HepG2 (cell line): Measurements from ENCODE around the gene SFI1. TPM values are rescaled to one million over a fixed set of nuclear protein-coding genes. Genes with fewer than 3 reads are reported as not detected.

Source experiments
- ATAC-seq: fragments of 200-7000 bp; cut with Tn5 transposase; 3 replicates; pipeline ENCODE4 v1.9.1; 2020; ENCODE audit warnings: mild to moderate bottlenecking, moderate library complexity
- BruUV-seq: library from RNA; stranded (reverse); fragments of 400-500 nt; replicated peaks from 2 replicates; lab custom pipeline; 2021; lab: Mats Ljungman, UMichigan
- CTCF ChIA-PET: fragments of 300-600 bp; formaldehyde crosslinking; extraction: SDS; loops from one replicate; lab custom pipeline; 2021; ENCODE audit warnings: low total read pairs, inconsistent platforms, low intra/inter-chr PET ratio; lab: Yijun Ruan, JAX
- POLR2A ChIA-PET: fragments of 350-600 bp; sonication (Branson Sonifier 250); formaldehyde crosslinking; loops from one replicate; lab custom pipeline; 2020; ENCODE audit warnings: antibody characterized with exemption, inconsistent platforms; lab: Yijun Ruan, JAX
- DNase-seq: peaks from one replicate; pipeline ENCODE4 v3.0.0-alpha.2; 2015; ENCODE audit warnings: low spot score
- FAIRE-seq: peaks from 3 replicates; lab custom pipeline; 2011; peaks lifted over from hg19 to GRCh38; lab: Jason Lieb, UNC
- H2AFZ ChIP-seq: one replicate; pipeline ENCODE4 v1.6.1; 2011; ENCODE audit warnings: low read length, inconsistent platforms
- H3K27ac ChIP-seq: fragments of 300-600 bp; 3 replicates; pipeline ENCODE4 v1.8.0; 2011; ENCODE audit warnings: mixed run types, mild to moderate bottlenecking, mixed read lengths, low read length, inconsistent platforms; ENCODE audit not compliant: insufficient read depth; ENCODE audit errors: extremely low read length
- H3K27me3 ChIP-seq, 2 experiments: fragments of 200-600 bp in 1 of 2; 2 replicates in 1 of 2; 3 replicates in 1 of 2; pipeline versions ENCODE4 v1.6.0 to v1.8.0; 2011; ENCODE audit warnings: low read length in 2 of 2, mild to moderate bottlenecking in 2 of 2, moderate library complexity in 2 of 2, inconsistent platforms in 1 of 2; ENCODE audit not compliant: insufficient read depth in 2 of 2, control insufficient read depth in 1 of 2
- H3K36me3 ChIP-seq, 2 experiments: fragments of 200-600 bp in 1 of 2; replicated peaks in 1 of 2; 2 replicates in 1 of 2; 3 replicates in 1 of 2; pipeline versions ENCODE4 v1.5.1 to v1.8.0; 2011; ENCODE audit warnings: low read length in 2 of 2, inconsistent platforms in 1 of 2; ENCODE audit not compliant: insufficient read depth in 2 of 2, control insufficient read depth in 1 of 2
- H3K4me1 ChIP-seq: 2 replicates; pipeline ENCODE4 v1.5.1; 2012; ENCODE audit warnings: low read length, inconsistent platforms; ENCODE audit not compliant: insufficient read depth
- H3K4me2 ChIP-seq: 2 replicates; pipeline ENCODE4 v1.6.0; 2011; ENCODE audit warnings: low read depth, low read length, inconsistent platforms
- H3K4me3 ChIP-seq, 3 experiments: fragments of 200-600 bp in 1 of 3; sonication (generic), shearing (Covaris generic) in 1 of 3; replicated peaks in 1 of 3; 2 replicates each; pipeline ENCODE4 v1.5.1; 2011 to 2016; ENCODE audit warnings: low read length in 3 of 3, inconsistent platforms in 2 of 3, low read depth in 2 of 3, mild to moderate bottlenecking in 2 of 3, control low read depth in 1 of 3, mixed read lengths in 1 of 3; ENCODE audit not compliant: insufficient read depth in 1 of 3
- H3K79me2 ChIP-seq: one replicate; pipeline ENCODE4 v1.6.1; 2011; ENCODE audit warnings: low read length, inconsistent platforms; ENCODE audit not compliant: insufficient read depth
- H3K9ac ChIP-seq: 2 replicates; pipeline ENCODE4 v1.6.0; 2011; ENCODE audit warnings: mild to moderate bottlenecking, low read depth, low read length, inconsistent platforms; ENCODE audit not compliant: insufficient read depth
- H3K9me3 ChIP-seq: 2 replicates; pipeline ENCODE4 v1.5.1; 2012; ENCODE audit warnings: mild to moderate bottlenecking, low read length
- H4K20me1 ChIP-seq: 2 replicates; pipeline ENCODE4 v1.6.0; 2011; ENCODE audit warnings: inconsistent platforms, mild to moderate bottlenecking, low read length, moderate library complexity; ENCODE audit not compliant: insufficient read depth
- ARNTL ChIP-seq: sonication (generic); formaldehyde crosslinking; IDR thresholded peaks from 2 replicates; pipeline ENCODE4 v1.4.0; 2020; ENCODE audit warnings: mild to moderate bottlenecking, missing genetic modification reagents
- CREM ChIP-seq, 2 experiments: sonication (generic) in 1 of 2; formaldehyde crosslinking in 1 of 2; IDR thresholded peaks; 2 replicates each; pipeline versions ENCODE4 v1.4.0 to v1.6.1; 2016 to 2020; ENCODE audit warnings: antibody characterized with exemption in 1 of 2, mild to moderate bottlenecking in 1 of 2, missing genetic modification reagents in 1 of 2
- ELF1 ChIP-seq: sonication (generic); formaldehyde crosslinking; IDR thresholded peaks from 2 replicates; pipeline ENCODE4 v1.4.0; 2020; ENCODE audit warnings: missing genetic modification reagents
- GTF3A ChIP-seq: sonication (generic); formaldehyde crosslinking; conservative IDR thresholded peaks from 2 replicates; pipeline ENCODE4 v1.4.0; 2020; ENCODE audit warnings: mild to moderate bottlenecking, missing genetic modification reagents
- GZF1 ChIP-seq: sonication (generic); formaldehyde crosslinking; IDR thresholded peaks from 2 replicates; pipeline ENCODE4 v1.5.1; 2020; ENCODE audit warnings: mild to moderate bottlenecking, missing genetic modification reagents
- HCFC1 ChIP-seq: fragments of 150-350 bp; IDR thresholded peaks from 2 replicates; pipeline ENCODE4 v1.6.1; 2014; ENCODE audit warnings: low read depth, low read length
- KLF9 ChIP-seq: IDR thresholded peaks from 2 replicates; pipeline ENCODE4 v1.6.1; 2016; ENCODE audit warnings: low read depth
- MIER3 ChIP-seq: IDR thresholded peaks from 2 replicates; pipeline ENCODE4 v1.6.1; 2016; ENCODE audit warnings: missing compliant biosample characterization, borderline replicate concordance
- NAIF1 ChIP-seq: sonication (generic); formaldehyde crosslinking; IDR thresholded peaks from 2 replicates; pipeline ENCODE4 v1.5.0; 2020; ENCODE audit warnings: mild to moderate bottlenecking, missing genetic modification reagents, borderline replicate concordance
- PAX8 ChIP-seq: sonication (generic); formaldehyde crosslinking; IDR thresholded peaks from 2 replicates; pipeline ENCODE4 v1.8.0; 2022; ENCODE audit warnings: mild to moderate bottlenecking, missing genetic modification reagents, borderline replicate concordance
- SP5 ChIP-seq: IDR thresholded peaks from 2 replicates; pipeline ENCODE4 v1.6.1; 2016; ENCODE audit warnings: low read depth, borderline replicate concordance
- UBTF ChIP-seq: sonication (generic); formaldehyde crosslinking; IDR thresholded peaks from 2 replicates; pipeline ENCODE4 v1.4.0; 2020; ENCODE audit warnings: mild to moderate bottlenecking, missing genetic modification reagents
- ZBTB2 ChIP-seq: sonication (generic); formaldehyde crosslinking; IDR thresholded peaks from 2 replicates; pipeline ENCODE4 v1.8.0; 2022; ENCODE audit warnings: low read depth, missing genetic modification reagents
- ZFX ChIP-seq: sonication (generic); formaldehyde crosslinking; IDR thresholded peaks from 2 replicates; pipeline ENCODE4 v1.4.0; 2020; ENCODE audit warnings: mild to moderate bottlenecking, low read depth, missing genetic modification reagents, moderate library complexity
- ZNF12 ChIP-seq: sonication (generic); formaldehyde crosslinking; IDR thresholded peaks from 2 replicates; pipeline ENCODE4 v1.5.0; 2020; ENCODE audit warnings: missing genetic modification reagents
- ZNF224 ChIP-seq: sonication (generic); formaldehyde crosslinking; IDR thresholded peaks from 2 replicates; pipeline ENCODE4 v1.5.0; 2020; ENCODE audit warnings: mild to moderate bottlenecking, missing genetic modification reagents
- ZNF501 ChIP-seq: sonication (generic); formaldehyde crosslinking; IDR thresholded peaks from 2 replicates; pipeline ENCODE4 v1.5.1; 2020; ENCODE audit warnings: mild to moderate bottlenecking, moderate library complexity, missing genetic modification reagents
- ZSCAN25 ChIP-seq: sonication (generic); formaldehyde crosslinking; IDR thresholded peaks from 2 replicates; pipeline ENCODE4 v1.8.0; 2022; ENCODE audit warnings: mild to moderate bottlenecking, missing genetic modification reagents
- WGBS: methylation state at CpG from one replicate; pipeline ENCODE4 v1.1.6; 2017; ENCODE audit warnings: low lambda C conversion rate; 5-methylcytosine and 5-hydroxymethylcytosine counted together
- in situ Hi-C: cut with HindIII; loops from 2 replicates; pipeline ENCODE4 v1.10.0; 2017; ENCODE audit warnings: low pct_unique_long_range_greater_than_20kb; ENCODE audit not compliant: extremely low pct_ligation_motif_present
- intact Hi-C: fragments of 100-400 bp; cut with micrococcal nuclease; formaldehyde crosslinking; loops from one replicate; pipeline ENCODE4 v1.10.0; 2022; ENCODE audit not compliant: unreplicated experiment
- polyA plus RNA-seq, 8 experiments: library from polyadenylated mRNA; depleted of rRNA in 3 of 8; stranded (reverse) in 7 of 8; unstranded in 1 of 8; fragments of >200 nt; fragmentation: Illumina TruSeq in 4 of 8; extraction: Trizol in 4 of 8; gene quantifications; 2 replicates each; pipeline versions ENCODE4 v1.2.1 to v1.2.3, GENCODE V29; 2011 to 2016; ENCODE audit warnings: low read depth in 4 of 8, missing spikeins in 1 of 8, mixed read lengths in 1 of 8; ENCODE audit not compliant: insufficient read depth in 1 of 8
- total RNA-seq, 5 experiments: library from RNA; depleted of rRNA; stranded (reverse); fragments of >200 nt; fragmentation: Illumina TruSeq; extraction: Trizol; gene quantifications; 2 replicates each; pipeline ENCODE4 v1.2.3, GENCODE V29; 2016; ENCODE audit warnings: low read depth in 1 of 5
- TF ChIP-seq, protein P1 (sequence below): IDR thresholded peaks from 2 replicates; pipeline ENCODE4 v1.6.1; 2016; ENCODE audit warnings: mild to moderate bottlenecking, missing biosample characterization, missing genetic modification reagents

SFI1 gene
- total and polyA plus RNA-seq, 2 of the 13 experiments (the other 11 are each of a cell fraction or from before 2014, with no cell fraction given), result 20.5 to 40.1 TPM

GRCh38 chr22:31661851-31662667 is 165.7 kb downstream of the SFI1 start, which contains the start of gene PISD:
PISD (minus strand) TSS chr22:31662215; CDS start chr22:31662208, 7 bp downstream.
- peak; percentile 92 for ATAC-seq
- Histone ChIP-seq H2AFZ (peak within 1 kb of the TSS; percentile 96), H4K20me1 (peaks cover 5% of the 10 kb centered on the region; the same call in 1 of the 2 replicates), H3K27ac (peak within 1 kb of the TSS; percentile 83), H3K9ac (peak within 1 kb of the TSS; percentile 83), H3K4me3 (peak within 1 kb of the TSS; percentile 83 to 100 (median 93)), H3K4me2 (peak within 1 kb of the TSS; percentile 88), H3K9me3 (no peaks in the 10 kb centered on the region), H3K79me2 (peaks cover 45% of the 10 kb centered on the region), H3K27me3 (no peaks in the 10 kb centered on the region; a peak in 2 of 5 replicates), H3K36me3 (no peaks in the 10 kb centered on the region), H3K4me1 (peaks cover 42% of the 10 kb centered on the region)
- in situ Hi-C loops (loop anchor here (25.0 kb wide), 1 partner anchor 425 kb away; no protein-coding TSS in a partner anchor), intact Hi-C loops (loop anchor here (1.0 to 10.0 kb wide), 4 partner anchors 90 to 423 kb away; partner anchors contain the start of genes DEPDC5, PRR14L and YWHAH)
- no TSS peak for BruUV-seq
- CTCF ChIA-PET, result no interaction called here
- POLR2A ChIA-PET, result interaction anchor here (0.6 to 3.0 kb wide), 31 partner anchors 9 to 814 kb away, joined by 3 to 33 read pairs (median 4); partner anchors contain the start of genes DEPDC5 and PRR14L
- 0% methylated on average over 15 of the region's 52 CpGs for WGBS
- peak; percentile 92 for DNase-seq
- peak; percentile 92 for FAIRE-seq
- TF ChIP-seq KLF9 (peak; percentile 100), GTF3A (0 out of 2 replicates have a peak, but pooled peaks have one; percentile 43), NAIF1 (CRISPR knock-in tag) (0 out of 2 replicates have a peak, but pooled peaks have one; percentile 70), ZNF224 (CRISPR knock-in tag) (0 out of 2 replicates have a peak, but pooled peaks have one; percentile 74), HCFC1 (peak; percentile 68; the same call in 1 of the 2 replicates), ZFX (CRISPR knock-in tag) (peak; percentile 65), ZBTB2 (CRISPR knock-in tag) (0 out of 2 replicates have a peak, but pooled peaks have one; percentile 59), CREM (IDR thresholded peaks at IDR 0.05) (peak; percentile 99), CREM (CRISPR knock-in tag; IDR thresholded peaks at IDR 0.05) (peak; percentile 88), GZF1 (CRISPR knock-in tag) (peak; percentile 63; the same call in 1 of the 2 replicates), ZSCAN25 (peak; percentile 21; the same call in 1 of the 2 replicates), PAX8 (CRISPR knock-in tag) (0 out of 2 replicates have a peak, but pooled peaks have one; percentile 54), MIER3 (CRISPR knock-in tag) (peak; percentile 78; the same call in 1 of the 2 replicates), ELF1 (CRISPR knock-in tag) (no peak), ARNTL (CRISPR knock-in tag) (0 out of 2 replicates have a peak, but pooled peaks have one; percentile 8), ZNF501 (CRISPR knock-in tag) (peak; percentile 94), SP5 (CRISPR knock-in tag) (peak; percentile 92), UBTF (CRISPR knock-in tag) (peak; percentile 78), ZNF12 (peak; percentile 40; the same call in 1 of the 2 replicates)
- TF ChIP-seq, protein P1, sequence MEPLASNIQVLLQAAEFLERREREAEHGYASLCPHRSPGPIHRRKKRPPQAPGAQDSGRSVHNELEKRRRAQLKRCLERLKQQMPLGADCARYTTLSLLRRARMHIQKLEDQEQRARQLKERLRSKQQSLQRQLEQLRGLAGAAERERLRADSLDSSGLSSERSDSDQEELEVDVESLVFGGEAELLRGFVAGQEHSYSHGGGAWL (CRISPR knock-in tag), result peak; percentile 64; the same call in 1 of the 2 replicates
